CD4-positive, alpha-beta T cell treated with Interleukin-12 subunit alpha and Interleukin-12 subunit beta, for 1 hour (primary cell): ENCODE measurements around the gene RAB32.
A peak's percentile ranks its signal among the peaks of the same experiment; 100 is the strongest.
"Not testable (repeated sequence)": the region's sequence is repeated elsewhere in the genome, so short reads cannot be mapped to it uniquely, and the experiment has no call there.

ENCODE experiments used
- DNase-seq: peaks from one replicate; pipeline ENCODE4 v3.0.0-alpha.2; 2020

RAB32 gene

GRCh38 chr6:146543211-146543939 is at the start of gene RAB32:
Gene RAB32, plus strand, starts transcription at chr6:146543833. Its CDS starts 39 bp downstream, at chr6:146543872.
- DNase-seq = peak; percentile 36

GRCh38 chr6:146498309-146498708 is 45.3 kb upstream of the RAB32 start:
- DNase-seq = no peak

GRCh38 chr6:146503096-146503495 is 40.5 kb upstream of the RAB32 start:
- no peak for DNase-seq

- DNase-seq = no peak
Measured at GRCh38 chr6:146515212-146515611, 28.4 kb upstream of the RAB32 start.

GRCh38 chr6:146526192-146526591 is 17.4 kb upstream of the RAB32 start:
- no peak for DNase-seq

GRCh38 chr6:146532702-146533101 is 10.9 kb upstream of the RAB32 start:
- no peak for DNase-seq

GRCh38 chr6:146542881-146543210 is 787 bp upstream of the RAB32 start:
- DNase-seq = no peak

GRCh38 chr6:146543940-146544615 is 445 bp downstream of the RAB32 start:
- DNase-seq = no peak

GRCh38 chr6:146544616-146545182 is 1.1 kb downstream of the RAB32 start:
- no peak for DNase-seq

- no peak for DNase-seq
Measured at GRCh38 chr6:146545581-146545980, 1.9 kb downstream of the RAB32 start.

- no peak for DNase-seq
Measured at GRCh38 chr6:146546443-146547043, 2.9 kb downstream of the RAB32 start.

GRCh38 chr6:146547889-146548288 is 4.3 kb downstream of the RAB32 start:
- no peak for DNase-seq

- DNase-seq = no peak
Measured at GRCh38 chr6:146548898-146549374, 5.3 kb downstream of the RAB32 start.

GRCh38 chr6:146550911-146551310 is 7.3 kb downstream of the RAB32 start:
- DNase-seq = no peak

GRCh38 chr6:146551545-146551944 is 7.9 kb downstream of the RAB32 start:
- no peak for DNase-seq

GRCh38 chr6:146553377-146554135 is 9.9 kb downstream of the RAB32 start:
- DNase-seq = no peak

- no peak for DNase-seq
Measured at GRCh38 chr6:146560607-146561006, 17.0 kb downstream of the RAB32 start.

GRCh38 chr6:146566661-146567060 is 23.0 kb downstream of the RAB32 start:
- DNase-seq = not testable (repeated sequence)

- DNase-seq = not testable (repeated sequence)
Measured at GRCh38 chr6:146568619-146569018, 25.0 kb downstream of the RAB32 start.

GRCh38 chr6:146574211-146574610 is 30.6 kb downstream of the RAB32 start:
- DNase-seq = no peak

GRCh38 chr6:146578054-146578453 is 34.4 kb downstream of the RAB32 start:
- DNase-seq = no peak

- DNase-seq = no peak
Measured at GRCh38 chr6:146581968-146582367, 38.3 kb downstream of the RAB32 start.

GRCh38 chr6:146582857-146583256 is 39.2 kb downstream of the RAB32 start:
- no peak for DNase-seq
